OCI-LY1 (cell line): ENCODE data around the gene GALNT5.
"Not testable (repeated sequence)": the region's sequence is repeated elsewhere in the genome, so short reads cannot be mapped to it uniquely, and the experiment has no call there.

Experiments used
- H2AFZ ChIP-seq: fragments of 200-600 bp; sonication (generic), shearing (Covaris generic); 2 replicates; pipeline ENCODE4 v1.6.0; 2014; ENCODE audit warnings: antibody characterized with exemption, mild to moderate bottlenecking, low read length
- H3F3A ChIP-seq: fragments of 200-600 bp; sonication (generic), shearing (Covaris generic); 2 replicates; pipeline ENCODE4 v1.6.0; 2014; ENCODE audit warnings: mild to moderate bottlenecking, antibody characterized with exemption, low read length, moderate library complexity; ENCODE audit not compliant: insufficient read depth
- H3K27ac ChIP-seq: fragments of 200-600 bp; sonication (generic); 2 replicates; pipeline ENCODE4 v1.5.1; 2014; ENCODE audit warnings: low read length, mixed run types, mild to moderate bottlenecking, low read depth; ENCODE audit not compliant: poor library complexity, severe bottlenecking
- H3K27me3 ChIP-seq: fragments of 200-600 bp; sonication (generic); 2 replicates; pipeline ENCODE4 v1.6.0; 2014; ENCODE audit warnings: antibody characterized with exemption, mild to moderate bottlenecking, low read length, moderate library complexity; ENCODE audit not compliant: insufficient read depth
- H3K36me3 ChIP-seq: fragments of 200-600 bp; sonication (generic); 2 replicates; pipeline ENCODE4 v1.6.1; 2014; ENCODE audit warnings: mild to moderate bottlenecking, antibody characterized with exemption, low read length, moderate library complexity, mixed read lengths; ENCODE audit not compliant: insufficient read depth
- H3K4me1 ChIP-seq: fragments of 200-600 bp; sonication (generic); 2 replicates; pipeline ENCODE4 v1.5.1; 2014; ENCODE audit warnings: mild to moderate bottlenecking, low read length, moderate library complexity; ENCODE audit not compliant: insufficient read depth, severe bottlenecking
- H3K4me2 ChIP-seq: fragments of 200-600 bp; sonication (generic), shearing (Covaris generic); 2 replicates; pipeline ENCODE4 v1.6.1; 2014; ENCODE audit warnings: low read length
- H3K4me3 ChIP-seq: fragments of 200-600 bp; sonication (generic); 2 replicates; pipeline ENCODE4 v1.5.1; 2014; ENCODE audit warnings: low read length, low read depth, mild to moderate bottlenecking, mixed read lengths; ENCODE audit not compliant: poor library complexity, severe bottlenecking
- H3K79me2 ChIP-seq: fragments of 200-600 bp; shearing (Covaris generic); 2 replicates; pipeline ENCODE4 v1.6.1; 2016; ENCODE audit warnings: mixed run types, low read length, mixed read lengths; ENCODE audit not compliant: insufficient read depth
- H3K9ac ChIP-seq: fragments of 200-600 bp; sonication (generic), shearing (Covaris generic); 2 replicates; pipeline ENCODE4 v1.6.1; 2014; ENCODE audit warnings: mild to moderate bottlenecking, low read length, mixed read lengths
- H3K9me2 ChIP-seq: fragments of 200-600 bp; sonication (generic), shearing (Covaris generic); 2 replicates; pipeline ENCODE4 v1.6.1; 2014; ENCODE audit warnings: low read depth, mild to moderate bottlenecking, low read length, mixed read lengths
- H3K9me3 ChIP-seq: fragments of 200-600 bp; shearing (Covaris generic); 2 replicates; pipeline ENCODE4 v1.6.1; 2014; ENCODE audit warnings: low read length, mixed read lengths
- H4K20me1 ChIP-seq: fragments of 200-600 bp; sonication (generic), shearing (Covaris generic); 2 replicates; pipeline ENCODE4 v1.6.0; 2016; ENCODE audit warnings: mild to moderate bottlenecking, low read length; ENCODE audit not compliant: insufficient read depth
- CTCF ChIP-seq: fragments of 200-600 bp; sonication (generic), shearing (Covaris generic); IDR thresholded peaks from 2 replicates; pipeline ENCODE4 v1.5.1; 2017; ENCODE audit warnings: mild to moderate bottlenecking, antibody characterized with exemption, low read length, moderate library complexity, mixed read lengths
- EZH2 ChIP-seq: fragments of 200-600 bp; sonication (generic), shearing (Covaris generic); IDR thresholded peaks from 2 replicates; pipeline ENCODE4 v1.8.0; 2017; ENCODE audit warnings: borderline replicate concordance, mixed run types, mild to moderate bottlenecking, antibody characterized with exemption, low read length, moderate library complexity, mixed read lengths

The GALNT5 gene

GRCh38 chr2:157337978-157338377, 80.5 kb downstream of the GALNT5 start:
- no peak overlapping the region for H3K4me3 ChIP-seq
- no peaks in the 10 kb centered on the region for H3F3A ChIP-seq
- H4K20me1 ChIP-seq, result no peaks in the 10 kb centered on the region
- TF ChIP-seq CTCF, result no peak
- TF ChIP-seq EZH2, result no peak
- H3K9ac ChIP-seq, result no peak overlapping the region
- H3K9me3 ChIP-seq, result no peaks in the 10 kb centered on the region
- H2AFZ ChIP-seq, result no peak overlapping the region
- no peak overlapping the region for H3K27ac ChIP-seq
- H3K4me2 ChIP-seq, result no peak overlapping the region
- H3K36me3 ChIP-seq, result 0 out of 2 replicates have a peak, but pooled peaks cover 4% of the 10 kb centered on the region
- no peaks in the 10 kb centered on the region for H3K27me3 ChIP-seq
- peaks cover 9% of the 10 kb centered on the region for H3K4me1 ChIP-seq
- H3K79me2 ChIP-seq, result no peaks in the 10 kb centered on the region
- H3K9me2 ChIP-seq, result no peaks in the 10 kb centered on the region

GRCh38 chr2:157339965-157340655, 82.6 kb downstream of the GALNT5 start:
- no peaks in the 10 kb centered on the region for H3F3A ChIP-seq
- no peaks in the 10 kb centered on the region for H3K27me3 ChIP-seq
- H2AFZ ChIP-seq, result no peak overlapping the region
- no peak overlapping the region for H3K4me3 ChIP-seq
- H4K20me1 ChIP-seq, result no peaks in the 10 kb centered on the region
- no peak overlapping the region for H3K27ac ChIP-seq
- no peak overlapping the region for H3K4me2 ChIP-seq
- TF ChIP-seq EZH2 (no peak), CTCF (no peak)
- 0 out of 2 replicates have a peak, but pooled peaks cover 4% of the 10 kb centered on the region for H3K36me3 ChIP-seq
- H3K9me2 ChIP-seq, result no peaks in the 10 kb centered on the region
- no peak overlapping the region for H3K9ac ChIP-seq
- peaks cover 9% of the 10 kb centered on the region for H3K4me1 ChIP-seq
- 0 out of 2 replicates have a peak, but pooled peaks cover under 1% of the 10 kb centered on the region for H3K9me3 ChIP-seq
- H3K79me2 ChIP-seq, result no peaks in the 10 kb centered on the region

GRCh38 chr2:157341381-157341780, 83.9 kb downstream of the GALNT5 start:
- not testable (repeated sequence) for H3K4me3 ChIP-seq, H3K27me3 ChIP-seq, H3K36me3 ChIP-seq, H4K20me1 ChIP-seq, H3K9me2 ChIP-seq, H3K4me1 ChIP-seq, H3K79me2 ChIP-seq, H2AFZ ChIP-seq, H3K9ac ChIP-seq, H3K9me3 ChIP-seq, H3F3A ChIP-seq, H3K4me2 ChIP-seq, H3K27ac ChIP-seq
